H9 (cell line): ENCODE measurements around the gene KAZN. TPM values are rescaled to one million over a fixed set of nuclear protein-coding genes. Genes with fewer than 3 reads are reported as not detected.

Source experiments
- DNase-seq: peaks from one replicate; pipeline ENCODE4 v3.0.0-alpha.2; 2017
- H2AFZ ChIP-seq: one replicate; pipeline ENCODE4 v1.6.1; 2013; ENCODE audit warnings: mild to moderate bottlenecking, low read length, control low read depth, moderate library complexity
- H2AK5ac ChIP-seq: 2 replicates; pipeline ENCODE4 v1.6.1; 2013; ENCODE audit warnings: low read length, control low read depth, mixed read lengths; ENCODE audit not compliant: insufficient read length
- H2BK120ac ChIP-seq: one replicate; pipeline ENCODE4 v1.6.1; 2013; ENCODE audit warnings: low read depth, mild to moderate bottlenecking, low read length, control low read depth, inconsistent platforms; ENCODE audit not compliant: poor library complexity, severe bottlenecking
- H2BK12ac ChIP-seq: 2 replicates; pipeline ENCODE4 v1.6.1; 2013; ENCODE audit warnings: low read length, control low read depth, mixed read lengths, low read depth; ENCODE audit not compliant: insufficient read length
- H2BK15ac ChIP-seq: 2 replicates; pipeline ENCODE4 v1.6.1; 2013; ENCODE audit warnings: low read depth, low read length, control low read depth
- H2BK20ac ChIP-seq: one replicate; pipeline ENCODE4 v1.6.1; 2013; ENCODE audit warnings: low read depth, mild to moderate bottlenecking, low read length, control low read depth, inconsistent platforms; ENCODE audit not compliant: poor library complexity, severe bottlenecking
- H2BK5ac ChIP-seq: 2 replicates; pipeline ENCODE4 v1.6.1; 2013; ENCODE audit warnings: low read length, control low read depth, mixed read lengths; ENCODE audit not compliant: insufficient read length
- H3K14ac ChIP-seq: 2 replicates; pipeline ENCODE4 v1.6.1; 2013; ENCODE audit warnings: low read length, control low read depth; ENCODE audit not compliant: insufficient read depth
- H3K18ac ChIP-seq: 2 replicates; pipeline ENCODE4 v1.6.1; 2013; ENCODE audit warnings: low read depth, mild to moderate bottlenecking, mixed read lengths, low read length, control low read depth; ENCODE audit not compliant: insufficient read length
- H3K23ac ChIP-seq: 2 replicates; pipeline ENCODE4 v1.6.1; 2013; ENCODE audit warnings: low read length, control low read depth, mixed read lengths, low read depth; ENCODE audit not compliant: insufficient read length
- H3K23me2 ChIP-seq: 2 replicates; pipeline ENCODE4 v1.6.1; 2013; ENCODE audit warnings: low read depth, mild to moderate bottlenecking, mixed read lengths, low read length, control low read depth; ENCODE audit not compliant: insufficient read length, poor library complexity, severe bottlenecking
- H3K27ac ChIP-seq: 2 replicates; pipeline ENCODE4 v1.5.1; 2013; ENCODE audit warnings: low read length, control low read depth, mixed read lengths, low read depth; ENCODE audit not compliant: insufficient read length
- H3K27me3 ChIP-seq: 2 replicates; pipeline ENCODE4 v1.6.1; 2013; ENCODE audit warnings: low read length, control low read depth, inconsistent platforms; ENCODE audit not compliant: insufficient read depth
- H3K4ac ChIP-seq: 2 replicates; pipeline ENCODE4 v1.6.1; 2013; ENCODE audit warnings: low read depth, mild to moderate bottlenecking, control low read depth, inconsistent platforms, low read length, moderate library complexity
- H3K4me1 ChIP-seq: 2 replicates; pipeline ENCODE4 v1.6.1; 2013; ENCODE audit warnings: low read length, control low read depth, inconsistent platforms; ENCODE audit not compliant: insufficient read depth
- H3K4me2 ChIP-seq: 2 replicates; pipeline ENCODE4 v1.6.1; 2013; ENCODE audit warnings: low read length, control low read depth, mixed read lengths; ENCODE audit not compliant: insufficient read length, insufficient read depth
- H3K56ac ChIP-seq: 2 replicates; pipeline ENCODE4 v1.6.1; 2013; ENCODE audit warnings: low read depth, mild to moderate bottlenecking, mixed read lengths, low read length, control low read depth; ENCODE audit not compliant: insufficient read length
- H3K79me1 ChIP-seq: 2 replicates; pipeline ENCODE4 v1.6.1; 2013; ENCODE audit warnings: low read depth, mild to moderate bottlenecking, moderate library complexity, low read length, control low read depth, inconsistent platforms; ENCODE audit not compliant: insufficient read depth, poor library complexity, severe bottlenecking
- H3K79me2 ChIP-seq: 2 replicates; pipeline ENCODE4 v1.6.1; 2013; ENCODE audit warnings: low read length, control low read depth, inconsistent platforms; ENCODE audit not compliant: insufficient read depth
- H3K9ac ChIP-seq: 2 replicates; pipeline ENCODE4 v1.6.1; 2013; ENCODE audit warnings: low read length, control low read depth, mixed read lengths; ENCODE audit not compliant: insufficient read length; ENCODE audit errors: extremely low read depth
- H3K9me3 ChIP-seq: one replicate; pipeline ENCODE4 v1.6.1; 2013; ENCODE audit warnings: low read depth, low read length, inconsistent platforms; ENCODE audit not compliant: control insufficient read depth
- H3T11ph ChIP-seq: one replicate; pipeline ENCODE4 v1.6.1; 2013; ENCODE audit warnings: mild to moderate bottlenecking, low read length, control low read depth, inconsistent platforms
- H4K20me1 ChIP-seq: one replicate; pipeline ENCODE4 v1.6.1; 2013; ENCODE audit not compliant: control insufficient read depth, insufficient read length, insufficient read depth
- H4K5ac ChIP-seq: 2 replicates; pipeline ENCODE4 v1.6.1; 2013; ENCODE audit warnings: low read depth, mild to moderate bottlenecking, mixed read lengths, low read length, control low read depth; ENCODE audit not compliant: insufficient read length
- H4K8ac ChIP-seq: replicated peaks from 2 replicates; pipeline ENCODE4 v1.6.1; 2013; ENCODE audit warnings: low read length, control low read depth, mixed read lengths, low read depth; ENCODE audit not compliant: insufficient read length
- H4K91ac ChIP-seq: 2 replicates; pipeline ENCODE4 v1.6.1; 2013; ENCODE audit warnings: low read depth, mild to moderate bottlenecking, moderate library complexity, mixed read lengths, low read length, control low read depth; ENCODE audit not compliant: insufficient read length
- H3K27ac Mint-ChIP-seq, 3 experiments: 2 replicates in 2 of 3; 3 replicates in 1 of 3; pipeline ENCODE4 v1.8.0; 2020 to 2021; ENCODE audit warnings: mixed read lengths in 3 of 3, mild to moderate bottlenecking in 1 of 3, moderate library complexity in 1 of 3
- H3K27me3 Mint-ChIP-seq: 2 replicates; pipeline ENCODE4 v1.8.0; 2021; ENCODE audit warnings: low read depth, mild to moderate bottlenecking, moderate library complexity, mixed read lengths
- H3K36me3 Mint-ChIP-seq, 3 experiments: 2 replicates in 2 of 3; 3 replicates in 1 of 3; pipeline ENCODE4 v1.8.0; 2020 to 2021; ENCODE audit warnings: low read depth in 3 of 3, mixed read lengths in 3 of 3; ENCODE audit not compliant: insufficient read depth in 1 of 3
- H3K4me1 Mint-ChIP-seq, 2 experiments: 2 replicates each; pipeline ENCODE4 v1.8.0; 2020; ENCODE audit warnings: mixed read lengths in 2 of 2
- H3K4me3 Mint-ChIP-seq, 2 experiments: 2 replicates in 1 of 2; 3 replicates in 1 of 2; pipeline ENCODE4 v1.8.0; 2020 to 2021; ENCODE audit warnings: mild to moderate bottlenecking in 2 of 2, mixed read lengths in 2 of 2, moderate library complexity in 1 of 2
- H3K9me3 Mint-ChIP-seq, 2 experiments: 2 replicates in 1 of 2; 3 replicates in 1 of 2; pipeline ENCODE4 v1.8.0; 2020; ENCODE audit warnings: mild to moderate bottlenecking in 2 of 2, mixed read lengths in 2 of 2, moderate library complexity in 1 of 2
- CTCF ChIP-seq: fragments of 200-600 bp; sonication (generic); conservative IDR thresholded peaks from 3 replicates; pipeline ENCODE4 v1.8.0; 2021; ENCODE audit warnings: antibody characterized with exemption, mild to moderate bottlenecking
- WGBS: extraction: QIAGEN DNeasy Blood & Tissue Kit; methylation state at CpG from one replicate; pipeline ENCODE4 v1.1.7; 2013; ENCODE audit warnings: missing lambda C conversion rate, low lambda C conversion rate, mixed read lengths; ENCODE audit not compliant: insufficient read length; ENCODE audit errors: extremely low coverage; 5-methylcytosine and 5-hydroxymethylcytosine counted together
- total RNA-seq: library from RNA; stranded (reverse); gene quantifications from 2 replicates; pipeline ENCODE4 v1.2.1, GENCODE V29; 2021

KAZN gene
- total RNA-seq, 1 experiment from 2014 or later = 7.6 TPM

DNA sequence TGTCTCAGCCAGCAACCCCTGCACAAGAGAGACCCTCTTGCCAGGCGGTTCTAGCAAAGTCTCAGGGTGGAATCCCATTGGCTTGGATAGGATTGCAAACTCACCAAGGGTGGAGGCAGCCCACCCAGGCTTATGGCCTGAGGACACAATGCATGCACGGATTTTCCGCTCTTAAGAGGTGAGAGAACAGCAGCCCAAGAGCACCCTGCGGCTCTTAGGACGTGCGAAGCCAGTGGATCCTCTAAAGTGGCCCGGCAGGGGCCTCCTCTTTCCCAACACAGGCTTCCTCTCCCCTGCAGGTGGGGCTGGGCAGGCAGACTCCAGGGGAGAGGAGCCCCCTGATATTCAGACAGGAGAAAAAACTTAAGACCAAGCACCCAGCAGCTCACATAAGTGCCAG is 523.8 kb downstream of the KAZN start:
- Histone ChIP-seq H2BK5ac (no peak overlapping the region), H3K79me1 (no peaks in the 10 kb centered on the region), H3K56ac (no peak overlapping the region), H3K4me2 (no peak overlapping the region), H2BK12ac (no peak overlapping the region), H3K27ac (no peak overlapping the region), H3K4me1 (no peaks in the 10 kb centered on the region), H2AFZ (no peak overlapping the region), H2BK20ac (no peak overlapping the region), H3K79me2 (no peaks in the 10 kb centered on the region), H3K23me2 (no peaks in the 10 kb centered on the region), H3K4ac (no peak overlapping the region), H3K27me3 (no peaks in the 10 kb centered on the region), H3K18ac (no peak overlapping the region), H2AK5ac (no peak overlapping the region), H3K14ac (no peak overlapping the region), H4K20me1 (no peaks in the 10 kb centered on the region), H3K9ac (no peak overlapping the region), H4K8ac (no peak overlapping the region), H3T11ph (no peak overlapping the region), H4K91ac (no peak overlapping the region), H4K5ac (no peak overlapping the region), H3K23ac (no peak overlapping the region), H2BK15ac (no peak overlapping the region), H3K9me3 (no peaks in the 10 kb centered on the region), H2BK120ac (no peak overlapping the region)
- H3K27me3 Mint-ChIP-seq = peaks cover 20% of the 10 kb centered on the region
- no peaks in the 10 kb centered on the region; a peak in 1 of 7 replicates for H3K36me3 Mint-ChIP-seq
- peaks cover 7 to 16% of the 10 kb centered on the region in 2 experiments for H3K4me1 Mint-ChIP-seq
- no CpG with 5 or more reads among the region's 7 CpGs for WGBS
- DNase-seq = no peak
- no peak overlapping the region for H3K4me3 Mint-ChIP-seq
- no peak for TF ChIP-seq CTCF
- H3K9me3 Mint-ChIP-seq = no peaks in the 10 kb centered on the region
- H3K27ac Mint-ChIP-seq = no peak overlapping the region
